SH-SY5Y (cell line): ENCODE measurements around the gene PLCXD3.

Source experiments
- GATA2 ChIP-seq: IDR thresholded peaks from 2 replicates; pipeline ENCODE4 v1.6.1; 2011; ENCODE audit warnings: mild to moderate bottlenecking, low read depth, low read length
- GATA3 ChIP-seq: IDR thresholded peaks from 2 replicates; pipeline ENCODE4 v1.6.1; 2011; ENCODE audit warnings: low read depth, mild to moderate bottlenecking, low read length, moderate library complexity

DNA sequence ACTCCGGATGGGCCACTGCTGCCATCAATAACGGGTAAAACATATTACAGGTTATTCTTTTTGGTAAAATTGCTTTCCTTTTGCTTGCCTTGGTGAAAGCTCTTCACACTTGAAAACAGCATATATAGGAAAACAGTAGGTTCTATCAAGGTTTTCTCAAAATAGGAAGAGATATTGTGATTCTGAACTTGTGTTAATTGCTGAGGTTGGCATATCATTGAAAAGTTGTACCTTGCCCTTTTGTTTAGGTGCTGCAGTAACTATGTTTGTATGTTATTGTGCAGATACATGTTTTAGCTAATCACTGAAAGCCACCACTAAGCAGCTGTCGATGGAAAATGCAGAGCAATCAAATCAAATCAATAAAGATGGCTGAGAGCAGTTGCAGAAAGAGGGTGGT lies 219.1 kb downstream of the PLCXD3 start:
- TF ChIP-seq GATA3 (no peak), GATA2 (no peak)
